GF-D8 (cell line): ENCODE data around the gene DDX23.
"Not testable (repeated sequence)": the region's sequence is repeated elsewhere in the genome, so short reads cannot be mapped to it uniquely, and the experiment has no call there.

Experiments used
- DNase-seq: peaks from one replicate; lab custom pipeline; 2025; lab: John Stamatoyannopoulos, UW

DDX23 gene

DNA sequence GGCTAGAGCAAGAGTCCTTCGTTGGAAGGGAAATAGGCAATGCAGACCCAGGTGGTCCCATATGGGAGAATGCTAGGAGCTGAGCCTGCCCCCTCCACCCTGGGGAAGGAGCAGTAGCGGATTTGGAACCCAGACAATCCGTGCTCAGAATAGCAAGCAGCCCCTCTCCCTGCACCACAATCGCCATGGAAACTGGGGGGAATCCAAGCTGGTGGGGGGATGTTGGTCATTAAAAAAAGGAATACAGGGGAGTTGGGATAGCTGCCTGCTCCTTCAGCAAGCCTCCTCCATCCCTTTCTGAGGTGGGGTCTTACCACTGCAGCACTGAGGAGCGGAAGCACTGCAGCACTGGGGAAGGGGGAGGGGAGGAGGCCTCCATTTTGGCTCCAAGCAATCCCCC, 10.8 kb upstream of the DDX23 start:
- no peak for DNase-seq

DNA sequence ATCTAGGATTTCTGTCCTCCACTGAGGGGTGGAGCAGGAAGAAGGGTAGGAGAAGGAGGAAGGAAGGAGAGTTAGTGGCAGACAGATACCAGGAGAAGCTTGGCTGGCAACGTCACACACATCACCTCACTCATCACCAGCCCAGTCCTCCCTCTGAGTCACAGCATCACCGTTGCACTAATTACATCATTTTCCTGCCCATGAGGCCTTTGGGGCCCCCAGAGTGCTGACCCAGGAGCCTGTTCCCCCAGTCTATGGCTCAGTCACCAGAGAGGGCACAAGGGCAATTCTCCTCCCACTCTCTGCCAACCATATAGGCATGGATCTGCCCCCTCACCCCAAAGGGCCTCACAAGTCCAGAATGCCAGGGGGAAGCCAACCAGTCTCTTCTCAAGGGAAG, 9.1 kb upstream of the DDX23 start:
- no peak for DNase-seq

DNA sequence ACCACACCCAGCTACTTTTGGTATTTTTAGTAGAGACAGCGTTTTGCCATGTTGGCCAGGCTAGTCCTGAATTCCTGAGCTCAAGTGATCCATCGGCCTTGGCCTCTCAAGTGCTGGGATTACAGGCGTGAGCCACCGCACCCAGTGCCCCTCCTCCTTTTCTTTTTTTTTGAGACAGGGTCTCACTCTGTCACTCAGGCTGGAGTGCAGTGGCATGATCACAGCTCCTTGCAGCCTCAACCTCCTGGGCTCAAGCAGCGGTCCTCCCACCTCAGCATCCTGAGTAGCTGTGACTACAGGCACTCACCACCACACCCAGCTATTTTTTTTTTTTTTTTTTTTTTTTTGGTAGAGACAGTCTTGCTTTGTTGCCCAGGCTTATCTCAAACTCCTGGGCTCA, 8.3 kb upstream of the DDX23 start:
- DNase-seq: not testable (repeated sequence)

GRCh38 chr12:48859607-48860006, 7.6 kb upstream of the DDX23 start:
- DNase-seq: no peak

DNA sequence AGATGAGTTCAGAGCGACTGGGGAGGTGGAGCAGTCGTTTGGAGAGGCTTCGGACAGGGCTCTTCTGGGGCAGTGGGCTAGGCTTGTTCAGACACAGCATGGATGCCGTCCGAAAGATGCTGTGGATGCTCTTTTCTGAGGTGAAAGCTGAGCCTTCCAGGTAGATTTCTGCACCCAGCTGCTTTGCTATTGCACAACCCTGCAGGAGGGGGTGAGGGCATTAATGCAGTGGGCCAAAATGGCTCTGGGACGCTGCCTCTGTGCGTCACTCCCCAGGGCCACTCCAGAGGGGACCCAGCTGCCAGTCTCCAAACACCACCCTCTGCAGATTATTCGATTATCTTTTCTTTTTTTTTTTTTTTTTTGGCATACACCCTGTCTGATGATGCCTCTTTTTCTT, 6.1 kb upstream of the DDX23 start:
- DNase-seq: no peak

- no peak for DNase-seq
Observed at GRCh38 chr12:48857278-48857994, 5.5 kb upstream of the DDX23 start.

DNA sequence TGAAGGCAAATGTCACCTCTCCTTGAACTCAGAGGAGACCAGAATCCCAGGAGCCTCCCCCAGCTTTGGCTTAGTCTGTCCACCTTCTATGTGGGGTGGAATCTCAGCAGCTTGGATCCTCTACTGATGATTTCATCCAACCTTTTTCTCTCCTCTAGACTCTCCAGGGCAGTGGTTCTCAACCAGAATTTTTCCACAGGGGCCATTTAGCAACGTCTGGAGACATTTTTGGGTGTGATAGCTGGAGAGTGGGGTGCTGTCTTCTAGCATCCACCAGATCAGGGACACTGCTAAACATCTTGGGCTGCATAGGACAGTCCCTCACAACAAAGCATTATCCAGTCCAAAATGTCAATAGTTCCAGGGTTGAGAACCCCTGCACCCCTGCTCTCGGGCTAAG, 4.4 kb upstream of the DDX23 start:
- DNase-seq: no peak

GRCh38 chr12:48854932-48855331, 3.0 kb upstream of the DDX23 start:
- DNase-seq: not testable (repeated sequence)

GRCh38 chr12:48854488-48854887, 2.5 kb upstream of the DDX23 start:
- DNase-seq: no peak

DNA sequence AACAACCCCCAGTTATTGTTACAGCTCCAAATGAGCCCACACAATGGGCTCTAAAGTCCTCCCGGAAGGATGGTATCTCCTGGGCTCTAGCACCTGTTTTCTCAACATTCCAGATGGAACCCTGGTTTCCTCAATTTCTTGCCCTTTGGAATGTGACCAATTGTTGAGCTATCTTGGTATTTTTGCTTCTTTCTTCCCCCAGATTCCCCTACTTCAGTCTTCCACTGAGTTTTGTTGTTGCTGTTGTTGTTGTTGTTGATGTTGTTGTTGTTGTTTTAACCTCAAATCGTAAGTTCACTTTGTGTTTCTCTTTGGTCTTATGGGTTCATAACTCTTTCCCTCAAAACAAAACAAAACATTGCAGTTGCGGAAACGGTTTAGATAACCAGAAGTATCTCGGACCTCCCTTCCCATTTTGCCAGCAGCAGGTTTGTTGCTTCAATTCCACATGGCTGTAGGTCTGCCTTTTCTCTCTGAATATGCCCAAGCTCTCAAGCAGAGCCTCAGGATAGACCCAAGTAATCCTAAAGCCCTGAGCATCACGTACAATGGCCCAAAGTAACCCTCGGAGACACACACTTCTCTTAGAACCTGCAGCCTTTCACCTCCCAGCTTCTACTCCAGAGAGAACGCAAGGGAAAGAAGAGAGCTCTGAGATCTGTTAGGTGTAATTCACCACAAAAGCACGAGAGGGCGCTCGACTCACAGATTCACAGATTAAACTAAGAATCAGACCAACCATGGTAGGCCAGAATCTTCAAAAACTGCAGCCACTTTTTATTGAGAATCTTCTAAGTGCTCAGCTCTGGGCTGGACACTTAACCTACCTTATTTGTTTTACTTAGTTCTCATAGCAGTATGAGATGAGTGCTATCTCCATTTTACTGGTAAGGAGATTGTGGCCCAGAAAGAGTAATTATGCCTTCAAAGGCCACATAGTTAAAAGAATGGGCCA, 1.0 kb upstream of the DDX23 start:
- peak; percentile 66 for DNase-seq

GRCh38 chr12:48842021-48842420, 9.9 kb downstream of the DDX23 start:
- DNase-seq: not testable (repeated sequence)

GRCh38 chr12:48838048-48838447, 13.9 kb downstream of the DDX23 start:
- no peak for DNase-seq

DNA sequence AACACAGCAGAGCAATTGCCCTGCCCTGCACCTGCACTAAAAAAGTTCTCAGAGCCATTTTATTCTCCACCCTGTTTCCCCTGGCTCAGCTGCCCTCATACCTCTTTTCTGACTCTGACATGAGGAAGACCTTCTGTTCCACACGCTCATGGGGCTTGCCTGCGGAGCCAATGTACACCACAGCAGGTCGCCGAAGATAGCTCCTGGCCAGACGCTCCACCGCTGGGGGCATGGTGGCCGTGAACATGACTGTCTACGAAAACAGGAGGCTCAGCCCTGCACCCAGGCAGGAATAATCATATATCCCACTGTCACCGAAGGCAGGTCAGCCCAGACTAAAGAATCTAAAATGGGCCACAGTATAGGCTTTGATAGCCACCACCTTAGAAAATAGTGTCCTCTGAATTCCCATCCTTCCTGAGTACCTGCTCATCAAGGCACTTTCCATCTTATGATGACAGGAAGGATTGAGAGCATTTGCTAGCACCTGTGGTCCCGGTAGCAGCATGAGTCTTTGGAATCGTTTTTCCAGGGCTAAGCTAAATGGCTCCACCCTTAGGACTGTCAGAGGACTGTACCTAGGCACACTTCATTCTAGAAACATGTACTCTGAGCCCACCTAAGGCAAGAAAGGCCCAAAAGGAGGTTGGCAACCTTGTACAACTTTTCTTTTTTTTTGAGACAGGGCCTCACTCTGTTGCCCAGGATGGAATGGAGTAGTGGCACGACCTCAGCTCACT, 19.5 kb downstream of the DDX23 start:
- no peak for DNase-seq

DNA sequence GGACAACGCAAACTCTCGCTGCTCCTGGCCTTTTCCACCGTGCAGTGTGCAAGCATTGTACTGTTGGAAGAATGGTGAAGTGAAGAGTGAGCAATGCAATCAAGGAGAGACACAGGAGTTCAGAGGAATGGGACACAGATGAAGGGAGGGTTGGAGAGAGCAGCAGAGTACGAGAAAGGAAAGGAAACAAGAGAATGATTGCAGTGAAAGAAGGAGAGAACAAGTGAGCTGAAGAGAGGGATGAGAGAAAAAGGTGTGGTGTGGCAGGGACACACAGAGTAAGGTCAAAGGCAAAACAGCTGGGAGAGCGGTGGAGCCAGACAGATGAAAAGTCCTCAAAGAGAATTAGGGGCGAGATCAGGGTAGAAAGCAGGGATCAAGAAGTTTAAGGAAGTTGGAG, 20.7 kb downstream of the DDX23 start:
- no peak for DNase-seq

GRCh38 chr12:48828841-48829575, 23.0 kb downstream of the DDX23 start:
- no peak for DNase-seq

- no peak for DNase-seq
Observed at GRCh38 chr12:48828293-48828692, 23.7 kb downstream of the DDX23 start.

GRCh38 chr12:48827513-48828096, 24.4 kb downstream of the DDX23 start:
- no peak for DNase-seq

DNA sequence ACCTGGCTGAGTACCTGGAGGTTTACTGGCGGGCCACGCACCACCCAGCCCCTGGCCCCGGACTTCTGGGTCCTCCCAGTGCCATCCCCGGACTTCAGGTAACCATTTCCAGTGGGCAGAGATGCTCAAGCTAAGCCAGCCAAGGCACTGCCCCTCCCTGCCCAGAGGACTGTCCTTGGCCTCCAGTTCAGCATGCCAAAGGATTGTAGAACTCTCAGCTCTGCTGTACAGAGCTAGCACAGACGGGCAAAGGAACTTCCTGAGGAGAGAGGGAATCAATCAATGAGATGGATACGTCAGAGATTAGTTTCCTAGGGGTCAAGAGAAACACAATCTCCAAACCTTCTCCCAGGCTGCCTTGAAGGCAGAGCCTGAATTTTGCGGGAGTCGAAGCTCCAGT, 24.9 kb downstream of the DDX23 start:
- DNase-seq: no peak

DNA sequence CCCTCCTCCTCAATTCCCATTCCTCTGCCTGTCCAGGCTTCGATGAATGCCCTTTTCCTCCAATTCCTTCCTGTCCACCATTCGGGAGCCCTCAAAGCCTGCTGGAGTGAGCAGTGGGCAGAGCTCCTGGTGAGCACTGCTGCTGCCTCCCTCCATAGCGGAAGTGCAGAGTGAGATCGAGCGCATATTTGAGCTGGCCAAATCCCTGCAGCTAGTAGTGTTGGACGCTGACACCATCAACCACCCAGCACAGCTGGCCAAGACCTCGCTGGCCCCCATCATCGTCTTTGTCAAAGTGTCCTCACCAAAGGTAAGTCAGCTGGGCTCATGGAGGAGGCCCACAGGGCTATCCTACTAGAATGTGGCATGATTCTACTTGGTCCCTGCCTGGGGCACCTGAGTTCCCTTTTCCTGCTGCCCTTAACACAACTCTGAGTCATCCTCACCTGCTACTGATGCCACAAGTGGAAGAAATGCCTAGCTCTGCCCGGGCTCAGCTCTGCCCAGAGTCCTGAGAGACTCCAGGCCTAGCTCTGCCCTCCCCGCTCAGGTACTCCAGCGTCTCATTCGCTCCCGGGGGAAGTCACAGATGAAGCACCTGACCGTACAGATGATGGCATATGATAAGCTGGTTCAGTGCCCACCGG, 25.6 kb downstream of the DDX23 start:
- DNase-seq: no peak

DNA sequence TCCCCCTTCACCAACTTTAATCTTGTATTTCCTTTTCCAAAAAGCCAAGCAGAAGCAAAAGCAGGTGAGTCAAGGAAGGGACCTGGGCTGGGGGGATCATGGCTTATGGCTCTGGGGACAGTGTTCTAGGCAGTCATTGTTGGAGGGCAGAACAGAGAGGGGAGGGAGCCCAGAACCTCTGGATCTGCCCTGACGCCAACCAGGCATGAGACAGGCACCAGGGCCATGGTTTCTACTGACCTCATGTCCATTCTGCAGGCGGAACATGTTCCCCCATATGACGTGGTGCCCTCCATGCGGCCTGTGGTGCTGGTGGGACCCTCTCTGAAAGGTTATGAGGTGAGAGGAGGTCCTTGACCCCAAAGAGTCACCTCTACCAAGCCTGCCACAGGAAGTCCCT, 27.1 kb downstream of the DDX23 start:
- no peak for DNase-seq

DNA sequence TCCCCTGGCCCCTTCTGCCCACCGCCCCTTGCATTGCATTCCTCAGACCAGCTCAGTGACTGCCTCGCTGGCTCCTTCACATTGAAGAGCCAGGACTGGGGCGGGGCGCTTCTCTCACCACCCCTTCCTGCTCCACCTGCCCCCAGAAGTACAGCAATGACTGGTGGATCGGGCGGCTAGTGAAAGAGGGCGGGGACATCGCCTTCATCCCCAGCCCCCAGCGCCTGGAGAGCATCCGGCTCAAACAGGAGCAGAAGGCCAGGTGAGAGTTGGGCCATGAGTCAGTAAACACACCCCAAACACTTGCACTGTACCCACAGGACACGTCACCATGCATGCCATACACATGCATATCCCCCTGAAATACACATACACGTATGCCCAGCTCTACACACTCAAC, 27.9 kb downstream of the DDX23 start:
- DNase-seq: no peak
